HCT116 (cell line): ENCODE measurements around the gene EPG5. TPM values are rescaled to one million over a fixed set of nuclear protein-coding genes. Genes with fewer than 3 reads are reported as not detected.

Experiments used
- ATAC-seq: fragments of 200-7000 bp; cut with Tn5 transposase; 2 replicates; pipeline ENCODE4 v1.9.1; 2020; ENCODE audit warnings: mild to moderate bottlenecking, moderate library complexity
- BruUV-seq: library from RNA; stranded (reverse); fragments of 400-500 nt; replicated peaks from 2 replicates; lab custom pipeline; 2021; lab: Mats Ljungman, UMichigan
- CTCF ChIA-PET: fragments of 300-600 bp; sonication (Branson Sonifier 250); formaldehyde crosslinking; loops from one replicate; lab custom pipeline; 2021; ENCODE audit warnings: antibody characterized with exemption; lab: Charles Lee
- POLR2A ChIA-PET: fragments of 300-600, 350-600 bp; sonication (Branson Sonifier 250); formaldehyde crosslinking; loops from one replicate; lab custom pipeline; 2021; ENCODE audit warnings: antibody characterized with exemption; lab: Charles Lee
- RAD21 ChIA-PET, 2 experiments: fragments of 300-600 bp; sonication (Branson Sonifier 250); formaldehyde crosslinking; loops; one replicate each; lab custom pipeline; 2023; ENCODE audit warnings: low total read pairs in 2 of 2; ENCODE audit not compliant: uncharacterized antibody in 2 of 2, unreplicated experiment in 2 of 2, low non-redundant PET in 1 of 2; lab: Charles Lee
- DNase-seq: peaks from one replicate; pipeline ENCODE4 v3.0.0-alpha.2; 2010; ENCODE audit warnings: low read depth, low spot score
- H2AFZ ChIP-seq: fragments of 200-600 bp; shearing (Covaris generic), sonication (generic); 2 replicates; pipeline ENCODE4 v1.6.1; 2017; ENCODE audit warnings: low read depth, mixed run types, mixed read lengths, antibody characterized with exemption, low read length; ENCODE audit not compliant: poor library complexity, severe bottlenecking
- H3K27ac ChIP-seq: 2 replicates; pipeline ENCODE4 v1.5.1; 2012; ENCODE audit warnings: low read depth, low read length
- H3K27me3 ChIP-seq: fragments of 200-600 bp; sonication (generic); 2 replicates; pipeline ENCODE4 v1.6.1; 2016; ENCODE audit warnings: mixed run types, low read length, mixed read lengths; ENCODE audit not compliant: insufficient read depth
- H3K36me3 ChIP-seq, 2 experiments: fragments of 200-500 bp in 1 of 2; fragments of 200-600 bp in 1 of 2; sonication (Bioruptor generic) in 1 of 2; sonication (generic) in 1 of 2; 2 replicates each; pipeline versions ENCODE4 v1.5.1 to v1.6.1; 2014 to 2016; ENCODE audit warnings: low read length in 2 of 2, inconsistent platforms in 1 of 2, mixed read lengths in 1 of 2, mixed run types in 1 of 2; ENCODE audit not compliant: insufficient read depth in 2 of 2, control insufficient read depth in 1 of 2
- H3K4me1 ChIP-seq, 2 experiments: fragments of 200-600 bp in 1 of 2; sonication (generic) in 1 of 2; 2 replicates each; pipeline versions ENCODE4 v1.5.1 to v1.6.1; 2012 to 2017; ENCODE audit warnings: low read length in 2 of 2, inconsistent platforms in 1 of 2, mild to moderate bottlenecking in 1 of 2, mixed read lengths in 1 of 2, mixed run types in 1 of 2, moderate library complexity in 1 of 2; ENCODE audit not compliant: insufficient read depth in 2 of 2, control insufficient read depth in 1 of 2
- H3K4me2 ChIP-seq: fragments of 200-600 bp; sonication (generic); 2 replicates; pipeline ENCODE4 v1.6.1; 2017; ENCODE audit warnings: mixed run types, low read length, mixed read lengths
- H3K4me3 ChIP-seq, 2 experiments: fragments of 200-600 bp in 1 of 2; sonication (generic) in 1 of 2; replicated peaks in 1 of 2; 2 replicates each; pipeline ENCODE4 v1.5.1; 2011 to 2016; ENCODE audit warnings: low read length in 2 of 2, control low read depth in 1 of 2, low read depth in 1 of 2, mild to moderate bottlenecking in 1 of 2, mixed read lengths in 1 of 2, mixed run types in 1 of 2
- H3K79me2 ChIP-seq: fragments of 200-600 bp; sonication (generic); 2 replicates; pipeline ENCODE4 v1.6.1; 2017; ENCODE audit warnings: mild to moderate bottlenecking, mixed run types, low read length, moderate library complexity, mixed read lengths; ENCODE audit not compliant: insufficient read depth
- H3K9ac ChIP-seq: fragments of 200-600 bp; sonication (generic); 2 replicates; pipeline ENCODE4 v1.6.1; 2016; ENCODE audit warnings: low read length, mixed read lengths
- H3K9me2 ChIP-seq: fragments of 200-600 bp; sonication (generic), shearing (Covaris generic); 2 replicates; pipeline ENCODE4 v1.6.1; 2017; ENCODE audit warnings: mixed run types, mild to moderate bottlenecking, moderate library complexity; ENCODE audit not compliant: insufficient read depth
- H3K9me3 ChIP-seq, 2 experiments: fragments of 200-500 bp in 1 of 2; fragments of 200-600 bp in 1 of 2; sonication (Bioruptor generic) in 1 of 2; sonication (generic) in 1 of 2; 2 replicates each; pipeline ENCODE4 v1.6.1; 2014 to 2017; ENCODE audit warnings: low read length in 2 of 2, mixed read lengths in 2 of 2, inconsistent platforms in 1 of 2, low read depth in 1 of 2, mild to moderate bottlenecking in 1 of 2, mixed run types in 1 of 2, moderate library complexity in 1 of 2; ENCODE audit not compliant: control insufficient read depth in 1 of 2, insufficient read depth in 1 of 2
- H4K20me1 ChIP-seq: fragments of 200-600 bp; sonication (generic), shearing (Covaris generic); 2 replicates; pipeline ENCODE4 v1.6.1; 2017; ENCODE audit warnings: mixed run types, mild to moderate bottlenecking, moderate library complexity; ENCODE audit not compliant: insufficient read depth
- CBX3 ChIP-seq: IDR thresholded peaks from 2 replicates; pipeline ENCODE4 v1.6.1; 2012; ENCODE audit warnings: low read depth
- CEBPB ChIP-seq: IDR thresholded peaks from 2 replicates; pipeline ENCODE4 v1.6.1; 2012; ENCODE audit warnings: low read depth
- ELF1 ChIP-seq: IDR thresholded peaks from 2 replicates; pipeline ENCODE4 v1.6.1; 2012; ENCODE audit warnings: low read depth, borderline replicate concordance
- POLR2A ChIP-seq: IDR thresholded peaks from 2 replicates; pipeline ENCODE4 v1.7.0; 2011; ENCODE audit warnings: borderline replicate concordance; ENCODE audit not compliant: insufficient read depth, insufficient read length; ENCODE audit errors: extremely low read depth
- SP1 ChIP-seq: IDR thresholded peaks from 2 replicates; pipeline ENCODE4 v1.6.1; 2012; ENCODE audit warnings: low read depth
- intact Hi-C: fragments of 100-400 bp; cut with micrococcal nuclease; formaldehyde crosslinking; loops from 2 replicates; pipeline ENCODE4 v1.10.0; 2022
- total RNA-seq: library from RNA; stranded (reverse); gene quantifications from one replicate; pipeline ENCODE4 v1.2.1, GENCODE V29; 2021; ENCODE audit not compliant: unreplicated experiment
- TF ChIP-seq, protein P1 (sequence below), 3 experiments: fragments of 200-600 bp in 1 of 3; sonication (generic) in 1 of 3; IDR thresholded peaks in 2 of 3; conservative IDR thresholded peaks in 1 of 3; 2 replicates each; pipeline ENCODE4 v1.5.1; 2012 to 2017; ENCODE audit warnings: low read depth in 2 of 3, low read length in 2 of 3, antibody characterized with exemption in 1 of 3, borderline replicate concordance in 1 of 3, control low read depth in 1 of 3, mild to moderate bottlenecking in 1 of 3, mixed read lengths in 1 of 3, mixed run types in 1 of 3, moderate library complexity in 1 of 3; ENCODE audit not compliant: insufficient read depth in 1 of 3
- TF ChIP-seq, protein P2 (sequence below): IDR thresholded peaks from 2 replicates; pipeline ENCODE4 v1.6.1; 2012; ENCODE audit warnings: low read depth

The EPG5 gene
- total RNA-seq, 1 experiment from 2014 or later, result 12.9 TPM

DNA sequence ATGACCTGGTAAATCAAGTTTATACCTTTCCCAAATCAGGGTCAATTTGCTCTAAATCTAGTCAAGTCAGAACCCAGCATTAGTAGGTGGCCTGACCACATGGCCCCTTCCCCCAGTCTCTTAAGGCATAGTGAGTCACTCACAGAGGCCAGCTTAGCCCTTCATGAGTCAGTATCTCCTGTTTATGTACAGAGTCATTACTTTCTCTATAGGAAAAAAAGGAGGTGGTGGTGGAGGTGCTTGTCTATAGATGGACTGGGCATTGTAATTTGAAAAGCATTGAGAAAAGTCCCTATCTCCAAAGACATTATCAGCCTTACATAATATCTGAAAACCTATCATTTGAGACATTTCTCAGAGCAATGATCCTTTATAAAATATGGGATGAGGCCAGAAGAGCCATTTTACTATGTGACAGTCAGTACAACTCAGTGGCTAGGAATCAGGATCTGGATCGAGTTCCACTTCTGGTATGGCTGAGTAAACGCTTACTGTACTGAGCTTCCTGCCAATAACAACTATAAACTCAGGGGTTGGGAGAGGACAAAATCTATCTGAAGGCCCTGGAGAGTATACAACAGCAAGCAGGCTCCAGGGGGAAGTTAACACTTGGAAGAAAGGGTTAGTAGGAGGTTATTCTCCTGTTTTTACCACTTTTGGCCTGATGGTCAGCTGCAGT is 164.2 kb downstream of the EPG5 start (continued):
- TF ChIP-seq POLR2A, result no peak
- TF ChIP-seq SP1, result peak; percentile 94
- TF ChIP-seq ELF1, result no peak
- peak; percentile 84; the same call in 1 of the 2 replicates for TF ChIP-seq CBX3
- TF ChIP-seq, protein P1, sequence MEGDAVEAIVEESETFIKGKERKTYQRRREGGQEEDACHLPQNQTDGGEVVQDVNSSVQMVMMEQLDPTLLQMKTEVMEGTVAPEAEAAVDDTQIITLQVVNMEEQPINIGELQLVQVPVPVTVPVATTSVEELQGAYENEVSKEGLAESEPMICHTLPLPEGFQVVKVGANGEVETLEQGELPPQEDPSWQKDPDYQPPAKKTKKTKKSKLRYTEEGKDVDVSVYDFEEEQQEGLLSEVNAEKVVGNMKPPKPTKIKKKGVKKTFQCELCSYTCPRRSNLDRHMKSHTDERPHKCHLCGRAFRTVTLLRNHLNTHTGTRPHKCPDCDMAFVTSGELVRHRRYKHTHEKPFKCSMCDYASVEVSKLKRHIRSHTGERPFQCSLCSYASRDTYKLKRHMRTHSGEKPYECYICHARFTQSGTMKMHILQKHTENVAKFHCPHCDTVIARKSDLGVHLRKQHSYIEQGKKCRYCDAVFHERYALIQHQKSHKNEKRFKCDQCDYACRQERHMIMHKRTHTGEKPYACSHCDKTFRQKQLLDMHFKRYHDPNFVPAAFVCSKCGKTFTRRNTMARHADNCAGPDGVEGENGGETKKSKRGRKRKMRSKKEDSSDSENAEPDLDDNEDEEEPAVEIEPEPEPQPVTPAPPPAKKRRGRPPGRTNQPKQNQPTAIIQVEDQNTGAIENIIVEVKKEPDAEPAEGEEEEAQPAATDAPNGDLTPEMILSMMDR (IDR thresholded peaks at IDR 0.05 in 2 of 3, conservative IDR thresholded peaks at IDR 0.05 in 1 of 3; ENCODE audit: borderline replicate concordance in 1 of 3, insufficient read depth in 1 of 3, low read depth in 2 of 3, low read length in 2 of 3), result no peak
- TF ChIP-seq, all 23 proteins: peak for 11

- ChIA-PET CTCF (no interaction called here), RAD21 (no interaction called here), POLR2A (no interaction called here)
- H3K9me2 ChIP-seq, result no peaks in the 10 kb centered on the region
- no TSS peak for BruUV-seq
- intact Hi-C loops, result loop anchor here (2.0 kb wide), 1 partner anchor 27 kb away; no protein-coding TSS in a partner anchor
- peaks cover 14 to 49% of the 10 kb centered on the region in 2 experiments; a peak in 3 of 4 replicates for H3K4me1 ChIP-seq
- H2AFZ ChIP-seq, result no peak overlapping the region
- H3K4me2 ChIP-seq, result peak overlapping the region; percentile 81
- H3K9ac ChIP-seq, result peak overlapping the region; percentile 63
- ATAC-seq, result peak; percentile 9
- DNase-seq, result no peak
- H4K20me1 ChIP-seq, result no peaks in the 10 kb centered on the region
- H3K4me3 ChIP-seq, result no peak overlapping the region
- H3K36me3 ChIP-seq, result peaks cover 0 to 5% of the 10 kb centered on the region in 2 experiments; a peak in 1 of 4 replicates
- no peaks in the 10 kb centered on the region for H3K79me2 ChIP-seq
- TF ChIP-seq CEBPB, result 0 out of 2 replicates have a peak, but pooled peaks have one; percentile 4
- TF ChIP-seq, protein P2, sequence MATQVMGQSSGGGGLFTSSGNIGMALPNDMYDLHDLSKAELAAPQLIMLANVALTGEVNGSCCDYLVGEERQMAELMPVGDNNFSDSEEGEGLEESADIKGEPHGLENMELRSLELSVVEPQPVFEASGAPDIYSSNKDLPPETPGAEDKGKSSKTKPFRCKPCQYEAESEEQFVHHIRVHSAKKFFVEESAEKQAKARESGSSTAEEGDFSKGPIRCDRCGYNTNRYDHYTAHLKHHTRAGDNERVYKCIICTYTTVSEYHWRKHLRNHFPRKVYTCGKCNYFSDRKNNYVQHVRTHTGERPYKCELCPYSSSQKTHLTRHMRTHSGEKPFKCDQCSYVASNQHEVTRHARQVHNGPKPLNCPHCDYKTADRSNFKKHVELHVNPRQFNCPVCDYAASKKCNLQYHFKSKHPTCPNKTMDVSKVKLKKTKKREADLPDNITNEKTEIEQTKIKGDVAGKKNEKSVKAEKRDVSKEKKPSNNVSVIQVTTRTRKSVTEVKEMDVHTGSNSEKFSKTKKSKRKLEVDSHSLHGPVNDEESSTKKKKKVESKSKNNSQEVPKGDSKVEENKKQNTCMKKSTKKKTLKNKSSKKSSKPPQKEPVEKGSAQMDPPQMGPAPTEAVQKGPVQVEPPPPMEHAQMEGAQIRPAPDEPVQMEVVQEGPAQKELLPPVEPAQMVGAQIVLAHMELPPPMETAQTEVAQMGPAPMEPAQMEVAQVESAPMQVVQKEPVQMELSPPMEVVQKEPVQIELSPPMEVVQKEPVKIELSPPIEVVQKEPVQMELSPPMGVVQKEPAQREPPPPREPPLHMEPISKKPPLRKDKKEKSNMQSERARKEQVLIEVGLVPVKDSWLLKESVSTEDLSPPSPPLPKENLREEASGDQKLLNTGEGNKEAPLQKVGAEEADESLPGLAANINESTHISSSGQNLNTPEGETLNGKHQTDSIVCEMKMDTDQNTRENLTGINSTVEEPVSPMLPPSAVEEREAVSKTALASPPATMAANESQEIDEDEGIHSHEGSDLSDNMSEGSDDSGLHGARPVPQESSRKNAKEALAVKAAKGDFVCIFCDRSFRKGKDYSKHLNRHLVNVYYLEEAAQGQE, result no peak
- H3K27ac ChIP-seq, result no peak overlapping the region
- no peaks in the 10 kb centered on the region for H3K27me3 ChIP-seq
- H3K9me3 ChIP-seq, result peaks cover 0 to 4% of the 10 kb centered on the region in 2 experiments; a peak in 1 of 4 replicates
These were observed 165.6 kb downstream of the EPG5 start for GRCh38 chr18:45801416-45802004.

Other genes with a start within 250 kb of the EPG5 start
- gene SLC14A1, start 243.1 kb downstream of the EPG5 start, total RNA-seq, result not detected
- not detected for gene SIGLEC15, start 141.7 kb downstream of the EPG5 start, total RNA-seq
- gene PSTPIP2, start 104.9 kb upstream of the EPG5 start, total RNA-seq, result 20.0 TPM
- gene ATP5F1A, start 131.0 kb upstream of the EPG5 start, total RNA-seq, result 563 TPM
- gene HAUS1, start 137.1 kb upstream of the EPG5 start, total RNA-seq, result 46.2 TPM